Fibroblast of skin of back (primary cell): ENCODE measurements around the gene POLR3A.
A peak's percentile ranks its signal among the peaks of the same experiment; 100 is the strongest.
"Not testable (repeated sequence)": the region's sequence is repeated elsewhere in the genome, so short reads cannot be mapped to it uniquely, and the experiment has no call there.

ENCODE experiments used
- DNase-seq: peaks from one replicate; pipeline ENCODE4 v3.0.0-alpha.2; 2013

Gene POLR3A

DNA sequence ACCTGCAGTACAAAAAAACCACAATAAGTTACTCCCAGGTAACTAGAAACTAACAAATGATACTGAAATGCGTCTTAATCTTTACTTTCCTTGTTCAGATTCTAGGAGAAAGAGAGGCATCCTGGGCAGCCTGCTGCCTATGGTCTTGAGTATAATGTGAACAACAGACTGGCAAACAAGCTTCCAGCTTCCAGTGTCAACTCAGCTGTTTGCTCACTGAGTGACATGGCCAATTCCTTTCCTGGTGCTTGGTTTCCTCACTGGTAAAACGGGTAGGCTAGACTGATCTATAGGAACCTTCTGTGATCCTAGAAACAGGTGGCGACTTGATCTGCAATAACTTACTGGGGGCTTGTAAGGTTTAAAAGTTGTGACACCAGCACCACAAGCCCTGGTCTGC lies 10.1 kb downstream of the POLR3A start:
- no peak for DNase-seq

DNA sequence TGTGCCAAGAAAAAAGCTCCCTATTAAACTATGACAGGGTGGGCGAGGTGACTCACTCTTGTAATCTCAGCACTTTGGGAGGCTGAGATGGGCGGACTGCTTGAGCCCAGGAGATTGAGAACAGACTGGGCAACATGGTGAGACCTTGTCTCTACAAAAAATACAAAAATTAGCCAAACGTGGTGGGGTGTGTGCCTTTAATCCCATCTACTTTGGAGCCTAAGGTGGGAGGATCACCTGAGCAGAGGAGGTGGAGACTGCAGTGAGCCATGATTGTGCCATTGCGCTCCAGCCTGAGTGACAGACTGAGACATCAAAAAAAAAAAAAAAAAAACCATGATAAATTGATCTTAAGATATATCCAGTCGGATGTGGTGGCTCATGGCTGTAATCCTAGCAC lies 11.5 kb downstream of the POLR3A start:
- no peak for DNase-seq

DNA sequence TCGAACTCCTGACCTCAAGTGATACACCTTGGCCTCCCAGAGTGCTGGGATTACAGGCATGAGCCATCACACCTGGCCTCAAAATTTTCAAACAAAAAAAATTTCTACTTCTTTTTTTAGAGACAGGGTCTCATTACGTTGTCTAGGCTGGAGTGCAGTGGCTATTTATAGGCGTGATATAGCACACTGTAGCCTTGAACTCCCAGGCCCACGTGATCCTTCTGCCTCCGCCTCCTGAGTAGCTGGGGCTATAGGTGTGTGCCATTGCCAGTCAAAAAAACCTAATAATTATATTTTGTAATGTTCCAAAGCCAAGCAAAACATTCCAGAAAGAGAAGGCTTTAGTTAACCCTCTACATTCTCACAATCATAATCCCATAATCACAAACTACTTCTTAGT lies 13.8 kb downstream of the POLR3A start:
- DNase-seq: no peak

DNA sequence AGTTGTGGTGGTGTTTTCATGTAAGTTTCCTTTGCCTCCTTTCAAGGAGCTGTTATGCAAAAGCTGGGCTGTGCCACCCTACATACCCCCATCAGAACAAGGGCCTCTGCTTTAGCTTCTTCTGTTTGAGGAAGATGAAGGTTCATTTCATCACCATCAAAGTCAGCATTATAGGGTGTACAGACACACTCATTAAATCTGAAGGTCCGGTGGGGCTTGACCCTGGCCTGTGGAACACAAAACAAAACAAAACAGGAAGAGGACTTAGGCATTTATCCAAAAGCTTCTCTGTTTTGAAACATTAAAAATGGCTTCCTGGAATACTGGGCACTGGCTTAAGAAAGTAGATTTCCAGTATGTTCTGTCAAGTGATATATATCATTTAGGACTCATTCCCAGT lies 15.8 kb downstream of the POLR3A start:
- no peak for DNase-seq

DNA sequence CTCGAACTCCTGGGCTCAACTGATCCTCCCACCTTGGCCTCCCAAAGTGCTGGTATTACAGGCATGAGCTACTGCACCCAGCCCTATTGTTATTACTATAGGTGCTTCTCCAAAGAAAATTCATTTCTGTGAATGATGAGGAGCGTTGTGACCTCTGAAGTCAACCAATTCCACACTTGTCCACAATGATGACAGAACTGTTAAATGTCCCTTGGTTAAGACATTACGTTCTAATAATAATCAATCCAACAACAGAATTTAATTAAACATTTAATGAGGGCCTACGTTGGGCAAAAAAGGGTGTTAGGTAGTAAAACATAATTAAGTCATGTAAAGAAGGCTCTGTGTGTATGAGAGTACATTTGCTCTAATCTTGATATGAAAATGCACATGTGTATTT lies 18.2 kb downstream of the POLR3A start:
- DNase-seq: no peak

DNA sequence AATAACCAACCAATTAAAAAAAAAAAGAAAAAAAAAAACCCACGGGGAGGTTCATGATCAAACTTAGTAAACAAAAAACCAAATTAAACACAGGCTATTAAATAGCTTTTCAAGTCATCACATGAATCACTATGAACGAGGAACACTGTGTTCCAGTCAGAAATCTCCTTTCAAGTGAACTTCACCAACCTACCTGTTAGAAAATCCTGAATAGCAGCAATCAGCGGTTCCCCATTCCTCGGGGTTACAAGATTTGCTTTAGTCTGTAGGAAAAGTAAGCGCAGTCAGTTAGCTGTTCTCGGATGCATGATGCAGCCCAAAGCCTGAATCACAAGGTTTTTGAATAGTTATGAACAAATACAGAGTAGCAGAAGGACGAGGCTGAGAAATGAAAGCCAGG lies 19.0 kb downstream of the POLR3A start:
- DNase-seq: no peak

DNA sequence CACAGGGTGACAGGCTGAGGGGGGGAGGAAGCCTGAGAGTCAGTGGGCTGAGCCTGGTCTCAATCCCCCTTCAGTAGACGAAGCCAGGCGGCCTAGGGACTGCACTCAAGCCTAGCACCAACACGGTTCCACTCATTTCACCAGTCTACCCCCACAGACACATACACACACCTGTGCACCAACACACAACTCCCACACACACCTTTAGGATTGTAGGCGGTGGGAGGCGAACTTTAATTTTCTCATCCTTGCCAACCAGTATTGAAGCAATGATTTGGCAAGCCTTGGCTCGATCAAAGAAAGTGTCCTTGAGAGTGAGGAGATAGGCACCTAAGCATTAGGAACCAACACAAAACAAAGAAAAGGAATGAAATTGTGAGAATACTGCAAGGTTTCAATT lies 19.7 kb downstream of the POLR3A start:
- DNase-seq: no peak

DNA sequence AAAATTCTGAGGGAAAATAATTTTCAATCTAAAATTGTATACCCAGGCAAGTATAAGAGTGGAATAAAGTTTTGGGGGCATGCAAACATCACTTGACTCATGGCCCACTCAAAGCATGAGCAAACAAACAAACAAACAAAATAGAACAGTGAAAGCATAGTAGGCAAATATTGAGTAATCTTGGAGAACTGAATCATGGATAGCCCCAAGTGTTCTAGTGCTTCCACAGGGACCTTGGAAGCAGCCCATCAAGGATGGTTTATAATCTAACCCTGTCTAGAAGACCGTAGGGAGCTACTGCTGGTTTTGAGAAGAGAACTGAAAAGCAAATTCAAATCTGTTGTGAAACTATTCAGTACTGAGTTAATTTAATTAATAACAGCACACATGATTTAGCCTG lies 22.1 kb downstream of the POLR3A start:
- no peak for DNase-seq

DNA sequence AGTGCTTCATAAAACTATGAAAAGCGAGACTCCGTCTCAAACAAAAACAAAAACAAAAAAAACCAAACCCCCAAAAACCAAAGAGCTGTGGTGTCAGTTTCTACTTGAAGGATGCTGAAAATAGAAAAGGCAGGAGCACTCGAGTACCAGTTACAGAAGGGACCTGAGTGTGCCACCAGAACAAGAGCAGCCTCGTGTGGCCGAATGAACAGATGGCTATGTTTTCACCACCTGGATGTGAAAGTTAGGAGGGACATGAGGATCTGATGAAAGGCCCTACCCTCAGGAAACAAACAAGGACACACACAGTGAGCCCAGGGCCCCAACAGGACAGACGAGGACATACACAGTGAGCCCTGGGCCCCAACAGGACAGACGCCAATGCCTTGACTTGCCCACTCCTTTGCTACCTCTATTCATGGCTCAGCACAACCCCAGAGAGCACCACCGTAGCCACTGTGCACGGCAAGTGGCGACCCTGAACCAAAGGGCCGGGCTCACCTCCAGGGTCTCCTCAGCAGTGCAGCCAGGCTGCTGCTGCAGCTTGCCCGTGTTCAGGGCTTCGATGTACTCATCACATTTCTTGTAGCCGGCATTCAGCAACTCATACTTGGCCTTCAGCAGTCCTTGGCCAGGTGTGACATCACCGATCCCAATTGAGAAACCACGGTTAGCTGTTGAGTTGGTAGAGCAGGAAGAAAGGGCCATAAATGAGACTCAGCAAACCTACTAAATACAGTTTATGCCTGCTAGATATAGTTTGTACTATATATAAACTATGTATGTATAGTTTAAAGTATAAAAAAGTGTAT lies 24.9 kb downstream of the POLR3A start:
- no peak for DNase-seq

DNA sequence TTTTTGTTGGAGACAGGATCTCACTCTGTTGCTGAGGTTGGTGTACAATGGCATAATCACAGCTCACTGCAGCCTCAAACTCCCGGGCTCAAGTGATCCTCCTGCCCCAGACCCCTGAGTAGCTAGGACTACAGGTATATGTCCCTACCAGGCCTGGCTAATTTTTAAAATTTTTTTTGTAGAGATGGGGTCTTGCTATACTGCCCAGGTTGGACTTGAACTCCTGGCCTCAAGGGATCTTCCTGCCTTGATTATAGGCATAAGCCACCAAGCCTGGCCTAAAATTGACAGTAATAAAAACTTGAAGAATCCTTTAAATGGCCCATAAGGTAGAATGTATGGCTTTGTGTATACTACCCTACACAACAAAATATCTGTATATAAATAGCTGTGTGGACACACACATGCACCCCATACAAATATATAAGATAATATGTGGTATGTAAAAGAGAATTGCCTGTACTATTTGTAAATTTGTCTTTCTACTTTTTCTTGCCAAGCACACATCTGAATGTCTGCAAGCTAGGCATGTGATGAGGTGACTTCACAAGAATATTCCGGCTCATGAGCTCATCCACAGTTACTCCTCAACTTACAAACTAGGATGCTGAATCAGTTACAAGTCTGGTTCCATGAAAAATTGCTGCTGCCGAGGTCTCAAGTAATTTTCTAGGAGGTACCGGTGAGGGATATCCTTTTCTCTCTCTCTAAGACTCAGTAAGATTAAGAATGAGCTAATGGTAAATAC lies 26.6 kb downstream of the POLR3A start:
- no peak for DNase-seq

DNA sequence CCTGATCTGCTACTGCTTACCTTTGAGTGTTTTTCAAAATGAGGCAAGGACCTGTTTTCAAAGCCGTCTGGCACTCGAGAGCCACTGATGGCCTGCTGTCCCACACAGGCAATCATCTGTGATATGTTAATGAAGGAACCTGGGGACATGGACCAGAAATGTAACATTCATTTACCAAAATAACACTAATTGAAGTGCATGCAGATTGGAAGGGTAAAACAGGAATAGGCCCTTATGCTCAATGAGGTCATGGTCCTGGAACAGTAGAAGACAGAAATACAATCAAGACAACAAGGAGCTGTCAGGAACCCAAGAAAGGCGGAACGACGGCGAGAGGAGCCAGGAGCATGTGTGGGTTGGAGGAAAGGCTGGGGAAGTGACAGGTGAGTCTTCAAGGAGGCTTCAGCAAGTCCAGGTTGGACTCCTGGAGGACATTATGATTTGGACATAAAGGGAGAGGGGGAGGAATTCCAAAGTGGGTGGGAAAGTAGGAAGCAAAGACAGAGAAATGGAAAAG lies 28.3 kb downstream of the POLR3A start:
- DNase-seq: no peak

DNA sequence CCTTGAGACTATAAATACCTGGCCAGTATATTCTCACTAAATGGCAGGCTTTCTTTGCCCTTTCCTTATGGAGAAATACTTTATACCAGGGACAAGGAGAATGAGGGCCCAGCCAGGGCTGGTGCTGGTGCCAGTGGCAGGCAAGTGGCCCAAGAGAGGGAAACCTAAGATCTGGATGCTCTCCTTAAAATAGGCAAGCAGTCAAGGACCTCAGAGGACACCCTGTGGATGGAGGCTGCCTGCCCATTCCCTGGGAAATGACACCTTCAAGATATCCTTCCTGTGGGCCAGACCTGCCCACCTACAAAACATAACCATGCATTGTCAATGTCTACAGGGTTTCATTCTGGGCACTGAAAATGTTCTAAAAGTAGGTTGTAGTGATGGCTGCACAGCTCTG lies 29.1 kb downstream of the POLR3A start:
- DNase-seq: no peak

DNA sequence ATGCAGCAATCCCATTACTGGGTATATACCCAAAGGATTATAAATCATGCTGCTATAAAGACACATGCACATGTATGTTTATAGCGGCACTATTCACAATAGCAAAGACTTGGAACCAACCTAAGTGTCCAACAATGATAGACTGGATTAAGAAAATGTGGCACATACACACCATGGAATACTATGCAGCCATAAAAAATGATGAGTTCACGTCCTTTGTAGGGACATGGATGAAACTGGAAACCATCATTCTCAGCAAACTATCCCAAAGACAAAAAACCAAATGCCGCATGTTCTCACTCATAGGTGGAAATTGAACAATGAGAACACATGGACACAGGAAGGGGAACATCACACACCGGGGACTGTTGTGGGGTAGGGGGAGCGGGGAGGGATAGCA lies 30.5 kb downstream of the POLR3A start:
- DNase-seq: not testable (repeated sequence)

DNA sequence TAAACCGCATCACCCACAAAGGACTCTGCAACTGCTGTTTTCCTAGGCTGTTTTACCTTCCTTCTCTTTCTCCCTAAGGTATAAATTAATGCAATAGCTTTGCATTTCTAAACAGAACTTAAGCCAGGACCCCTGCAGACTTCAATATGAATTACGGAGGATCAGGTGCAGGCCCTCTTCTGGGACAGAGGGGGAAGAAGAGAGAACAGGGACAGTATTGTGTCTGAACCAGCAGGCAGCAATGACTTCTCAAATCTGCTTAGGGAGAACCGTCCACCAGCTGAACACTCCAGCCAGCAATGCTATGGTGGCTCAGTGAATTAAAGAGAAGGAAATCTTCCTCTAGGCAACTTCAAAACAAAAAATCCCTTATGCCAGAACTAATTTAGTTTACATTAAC lies 35.7 kb downstream of the POLR3A start:
- DNase-seq: no peak

DNA sequence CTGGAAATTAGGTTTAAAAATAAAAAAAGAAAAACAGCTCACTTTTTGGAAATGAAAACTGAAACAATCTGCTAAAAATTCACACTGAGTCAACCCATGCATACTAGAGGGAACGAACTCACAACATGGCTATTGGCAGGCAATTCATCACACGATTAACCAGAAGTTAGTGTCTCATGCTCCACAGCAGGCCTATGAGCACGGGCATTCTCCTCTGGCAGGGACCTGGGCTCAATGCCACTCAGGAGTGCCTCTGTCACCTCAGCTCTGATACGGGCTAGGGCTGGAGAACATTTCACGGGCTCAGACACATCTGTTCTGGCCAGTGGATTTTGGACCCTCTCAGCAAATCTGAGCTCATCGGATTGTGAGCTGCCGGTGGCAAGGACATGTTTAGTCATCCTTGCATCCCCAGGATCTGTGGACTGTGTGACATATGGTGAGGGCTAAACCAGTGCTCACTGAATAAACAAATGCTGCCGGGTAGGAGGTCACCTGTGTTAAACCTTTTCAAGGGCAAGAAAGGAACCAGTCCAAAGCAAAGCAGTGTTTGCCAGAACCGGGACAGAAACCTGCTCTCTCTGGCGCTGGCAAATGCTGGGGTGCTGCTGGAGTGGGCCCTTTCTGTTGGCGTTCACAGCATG lies 40.1 kb downstream of the POLR3A start:
- no peak for DNase-seq

DNA sequence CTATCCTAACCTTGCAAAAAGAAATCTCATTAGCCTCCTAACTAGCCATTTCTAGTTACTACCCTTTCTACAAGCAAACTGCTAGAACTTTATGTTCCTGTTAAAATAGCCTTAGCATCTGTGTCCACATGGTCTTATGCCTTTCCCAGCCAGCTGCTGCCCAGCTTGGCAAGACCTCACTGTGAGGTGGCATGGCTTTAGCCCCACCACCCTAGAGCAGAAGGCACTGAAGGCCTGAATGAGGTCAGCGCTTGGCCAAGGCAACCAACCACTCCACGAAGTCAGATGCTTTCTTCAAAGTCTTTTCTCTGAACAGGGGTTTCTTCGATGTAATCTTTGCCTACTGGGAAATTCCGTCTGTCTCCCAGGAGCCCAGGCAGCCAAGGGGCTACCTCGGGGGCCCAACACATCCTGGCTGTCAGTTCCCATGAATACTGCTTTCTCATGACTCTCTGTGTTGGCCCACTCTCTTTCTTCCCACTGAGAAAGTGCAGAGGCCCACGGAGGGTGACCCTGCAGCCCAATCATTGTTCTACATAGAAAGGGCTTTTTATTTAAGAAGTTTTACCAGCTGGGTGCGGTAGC lies 41.6 kb downstream of the POLR3A start:
- DNase-seq: no peak

DNA sequence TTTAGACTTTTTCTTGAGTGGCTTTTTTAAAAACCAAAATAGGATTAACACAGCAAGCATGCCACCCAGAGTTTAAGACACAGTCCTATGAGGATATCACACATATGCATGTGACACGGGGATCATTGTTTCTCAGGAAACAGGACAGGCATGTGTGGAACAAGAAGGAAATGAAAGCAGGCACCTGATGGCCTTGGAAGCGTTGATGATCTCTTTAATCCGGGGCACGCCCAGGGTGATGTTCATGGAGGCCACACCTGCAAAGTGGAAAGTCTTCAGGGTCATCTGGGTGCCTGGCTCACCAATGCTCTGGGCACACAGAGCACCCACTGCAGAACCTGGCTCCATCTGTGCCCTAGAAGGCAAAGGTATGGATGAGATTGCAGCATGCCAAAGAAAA lies 44.3 kb downstream of the POLR3A start:
- no peak for DNase-seq

DNA sequence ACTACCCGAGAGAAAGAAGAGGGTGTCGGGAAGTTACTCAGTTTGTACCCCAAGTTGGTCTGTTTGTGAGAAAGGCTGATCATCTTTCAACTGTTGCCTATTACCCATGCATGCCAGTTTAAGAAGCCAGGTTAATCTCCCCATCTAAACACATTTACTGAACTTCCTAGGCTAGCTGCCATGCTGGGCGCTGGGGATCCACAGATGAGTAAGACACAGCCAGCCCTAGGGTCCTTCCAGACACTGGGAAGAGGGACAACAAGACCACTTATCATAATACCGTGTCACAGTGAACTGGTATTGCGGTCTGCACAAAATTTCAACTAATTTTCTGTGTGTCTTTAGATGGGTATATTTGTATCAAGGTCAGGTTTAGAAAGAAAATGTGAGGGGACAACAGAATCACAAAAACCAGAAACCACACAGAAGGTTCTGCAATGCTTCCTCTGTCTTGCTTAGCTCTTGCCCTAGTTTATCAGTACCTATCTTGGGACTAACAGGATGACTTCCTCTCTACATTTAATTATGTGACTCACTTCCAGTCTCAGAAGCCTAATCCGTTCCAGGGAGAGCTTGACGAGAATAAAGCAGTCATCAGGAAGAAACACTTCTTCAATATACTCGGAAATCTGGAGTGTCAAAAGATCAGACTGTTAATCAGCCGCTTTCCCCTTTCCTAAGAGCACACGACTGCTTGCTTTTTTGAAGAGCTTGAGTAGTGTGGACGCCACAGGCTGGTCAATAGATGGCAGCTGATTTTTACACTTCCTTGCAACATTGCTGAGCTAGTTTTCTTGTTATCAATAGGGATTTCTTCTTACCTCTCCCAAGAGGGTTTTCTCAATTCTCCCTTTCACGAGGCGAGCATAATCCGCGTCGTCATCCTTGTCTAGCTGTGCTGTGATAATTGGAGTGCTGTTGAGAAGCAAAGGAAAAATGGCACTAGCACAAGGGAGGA lies 45.7 kb downstream of the POLR3A start:
- DNase-seq: peak; percentile 41

DNA sequence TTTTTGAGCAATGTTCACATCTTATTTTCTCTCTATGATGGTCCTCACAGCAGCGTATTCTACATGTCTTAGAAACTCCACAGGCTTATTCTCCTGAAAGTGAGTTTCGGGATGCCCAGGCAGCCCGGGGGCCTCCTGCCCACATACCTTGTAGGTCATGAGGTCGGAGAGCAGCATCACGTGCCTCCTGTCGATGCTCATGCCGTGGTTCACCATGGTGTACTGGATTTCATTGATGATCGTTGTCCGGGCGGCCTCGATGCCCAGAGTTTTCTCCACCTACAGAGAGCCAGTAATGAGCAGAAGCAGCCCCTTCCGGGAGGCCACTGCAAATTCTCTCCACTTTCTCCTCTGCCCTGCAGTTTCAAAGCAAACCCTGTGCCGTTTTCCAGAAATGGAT lies 48.0 kb downstream of the POLR3A start:
- no peak for DNase-seq

DNA sequence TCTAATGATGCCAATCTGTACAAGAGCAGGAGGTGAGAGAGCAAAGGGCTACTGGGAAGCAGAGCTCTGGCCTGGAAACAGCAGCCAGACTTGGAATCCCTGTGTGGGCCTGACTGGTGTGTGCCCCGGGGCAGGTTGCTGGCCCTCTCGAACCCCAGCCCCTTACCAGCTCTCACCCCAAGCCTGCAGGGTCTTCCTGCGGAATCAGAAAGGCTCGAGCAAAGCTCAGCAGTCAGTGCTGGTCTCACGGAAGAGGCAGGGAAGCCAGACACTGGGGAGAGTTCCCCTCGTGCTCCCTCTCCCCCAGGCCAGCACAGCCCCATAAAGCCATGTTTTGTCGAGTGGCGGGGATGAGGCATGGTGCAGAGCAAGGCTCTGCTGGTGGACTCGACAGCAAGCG lies 50.1 kb downstream of the POLR3A start:
- no peak for DNase-seq

DNA sequence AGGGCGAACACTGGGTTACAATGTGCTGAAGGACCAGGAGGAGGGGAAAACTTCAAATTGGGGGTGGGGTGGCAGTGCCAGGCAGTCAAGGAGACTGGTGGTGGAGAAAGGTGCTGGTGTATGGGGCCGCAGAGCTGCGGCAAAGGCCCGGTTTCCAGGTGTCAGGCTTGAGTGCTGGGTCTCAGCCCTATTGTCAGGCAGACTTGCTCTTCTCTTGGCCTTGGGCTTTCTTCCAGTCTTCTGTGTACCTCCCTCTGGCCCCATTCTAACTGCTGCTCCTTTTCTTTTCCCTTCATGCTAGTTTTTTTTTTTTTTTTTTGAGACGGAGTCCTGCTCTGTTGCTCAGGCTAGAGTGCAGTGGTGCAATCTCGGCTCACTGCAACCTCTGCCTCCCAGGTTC lies 51.0 kb downstream of the POLR3A start:
- DNase-seq: no peak

DNA sequence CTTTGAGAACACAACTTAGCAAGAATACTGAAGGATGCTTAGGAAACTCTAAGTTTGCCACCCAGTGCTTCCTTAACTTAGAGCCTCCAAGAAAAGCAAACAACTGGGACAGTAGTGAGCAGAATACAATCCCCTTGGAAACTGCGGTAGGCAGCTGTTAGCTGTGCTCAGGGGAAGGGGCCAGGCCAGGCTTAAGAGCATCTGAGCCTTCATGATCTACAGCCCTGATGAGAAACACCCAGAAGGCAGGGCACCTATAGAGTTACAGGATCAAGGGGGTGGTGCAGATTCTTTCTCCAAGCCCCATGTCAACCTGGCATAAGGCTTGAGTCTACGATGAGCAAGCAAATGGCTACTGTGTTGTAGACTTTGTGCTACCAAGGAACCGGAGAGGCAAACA lies 51.4 kb downstream of the POLR3A start:
- DNase-seq: no peak
